Left lobe of liver (tissue), 1 donor: Measurements from ENCODE around the gene AIFM1. TPM values are rescaled to one million over a fixed set of nuclear protein-coding genes. Genes with fewer than 3 reads are reported as not detected.

Source experiments
- total RNA-seq: library from RNA; stranded (reverse); gene quantifications from one replicate; pipeline ENCODE4 v1.2.1, GENCODE V29; 2021
- donor health status: DM: no; HTN: yes; CAD: no.

Gene AIFM1
- total RNA-seq, 1 donor from 2014 or later, result 89.5 TPM

Other genes starting within 250 kb of the AIFM1 start
- gene BCORL1, start 183.2 kb downstream of the AIFM1 start, total RNA-seq, result 8.1 TPM
- 1.4 TPM for gene ELF4, start 55.3 kb downstream of the AIFM1 start, total RNA-seq
- gene RAB33A, start 6.1 kb upstream of the AIFM1 start, total RNA-seq, result 0.15 TPM
- gene ZNF280C, start 103.1 kb upstream of the AIFM1 start, total RNA-seq, result 1.1 TPM
- 2.3 TPM for gene SLC25A14, start 174.1 kb upstream of the AIFM1 start, total RNA-seq
- gene GPR119, start 219.8 kb upstream of the AIFM1 start, total RNA-seq, result not detected
- 5.7 TPM for gene RBMX2, start 236.1 kb upstream of the AIFM1 start, total RNA-seq